Testis (tissue), 3 donors: Measurements from ENCODE around the gene TET1. TPM values are rescaled to one million over a fixed set of nuclear protein-coding genes. Genes with fewer than 3 reads are reported as not detected.

Experiments
- DNase-seq: peaks from one replicate; pipeline ENCODE4 v3.0.0-alpha.2; 2019
- H3K27ac ChIP-seq, 2 donors: fragments of 200-600 bp; sonication (generic); one replicate each; pipeline ENCODE4 v1.5.1; 2019
- H3K27me3 ChIP-seq: fragments of 200-600 bp; sonication (generic); one replicate; pipeline ENCODE4 v1.5.1; 2019
- H3K36me3 ChIP-seq: fragments of 200-600 bp; sonication (generic); one replicate; pipeline ENCODE4 v1.5.1; 2017; ENCODE audit warnings: low read depth; ENCODE audit errors: missing control alignments
- H3K4me1 ChIP-seq: fragments of 200-600 bp; sonication (generic); one replicate; pipeline ENCODE4 v1.5.1; 2019
- H3K4me3 ChIP-seq, 2 donors: fragments of 200-600 bp; sonication (generic); one replicate each; pipeline ENCODE4 v1.5.1; 2017 to 2019
- H3K9me3 ChIP-seq: fragments of 200-600 bp; sonication (generic); one replicate; pipeline ENCODE4 v1.5.1; 2017
- POLR2A ChIP-seq: fragments of 450-650 bp; IDR thresholded peaks from one replicate; pipeline ENCODE4 v1.6.1; 2017; ENCODE audit warnings: antibody characterized with exemption, mild to moderate bottlenecking, moderate library complexity
- WGBS, 2 donors: methylation state at CpG; one replicate each; pipeline ENCODE4 v1.1.5; 2018; 5-methylcytosine and 5-hydroxymethylcytosine counted together
- intact Hi-C: fragments of 100-400 bp; cut with DNase I; formaldehyde crosslinking; loops from one replicate; pipeline ENCODE4 v1.15.1; 2023; ENCODE audit warnings: low total_unique reads
- polyA plus RNA-seq: library from polyadenylated mRNA; stranded (reverse); fragments of 350-450 nt; fragmentation: Illumina TruSeq; extraction: RNeasy Lipid Tissue Mini Kit (QIAGEN cat#74804); gene quantifications from one replicate; pipeline ENCODE4 v1.2.3, GENCODE V29; 2014; ENCODE audit warnings: low read depth, low replicate concordance; ENCODE audit not compliant: insufficient read depth
- total RNA-seq, 2 donors: library from RNA; depleted of rRNA; stranded (reverse); fragments of >200 nt; gene quantifications; one replicate each; pipeline ENCODE4 v1.2.3, GENCODE V29; 2016
- TF ChIP-seq, protein P1 (sequence below), 3 experiments: fragments of 450-650 bp in 2 of 3; fragments of 200-600 bp in 1 of 3; sonication (generic) in 1 of 3; IDR thresholded peaks; one replicate each; pipeline ENCODE4 v1.5.1; 2016 to 2019; ENCODE audit warnings: antibody characterized with exemption in 3 of 3, mild to moderate bottlenecking in 2 of 3, moderate library complexity in 1 of 3

TET1 gene
- total and polyA plus RNA-seq, 3 donors from 2014 or later = 0.40 to 3.8 (median 3.2) TPM

DNA sequence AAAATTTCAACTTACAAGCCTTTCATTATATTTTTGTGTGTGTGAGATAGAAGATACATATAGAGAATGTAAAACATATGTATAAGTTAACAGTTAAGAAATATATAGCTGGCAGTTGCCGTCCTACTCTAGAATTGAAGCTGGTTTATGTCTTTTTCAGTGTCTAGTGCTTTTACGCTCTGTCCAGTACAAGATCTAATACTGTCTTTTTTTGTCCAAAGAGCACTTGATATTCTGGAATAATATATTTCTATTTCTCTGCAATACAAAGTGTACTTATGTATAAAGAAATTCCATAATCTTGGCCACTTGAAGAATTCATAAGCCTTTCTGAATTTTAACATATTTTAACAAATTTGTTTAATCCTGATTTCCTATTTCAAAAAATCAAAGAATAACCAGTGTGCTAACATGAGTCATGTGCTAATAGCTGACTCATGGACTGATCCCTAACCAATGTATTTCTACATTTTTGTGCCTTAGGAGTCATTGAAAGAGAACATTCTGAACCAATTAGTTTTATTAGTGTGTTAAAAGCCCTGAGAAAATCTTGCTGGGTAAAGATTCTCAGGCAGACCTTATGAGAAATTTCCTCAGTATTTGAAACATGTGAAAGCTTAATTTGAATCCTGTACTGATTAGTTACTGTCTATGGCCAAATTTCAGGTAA, 87.7 kb downstream of the TET1 start:
- no peaks in the 10 kb centered on the region for H3K36me3 ChIP-seq
- H3K27me3 ChIP-seq = no peaks in the 10 kb centered on the region
- intact Hi-C loops = no loop called here
- no peak for DNase-seq
- TF ChIP-seq, protein P1, sequence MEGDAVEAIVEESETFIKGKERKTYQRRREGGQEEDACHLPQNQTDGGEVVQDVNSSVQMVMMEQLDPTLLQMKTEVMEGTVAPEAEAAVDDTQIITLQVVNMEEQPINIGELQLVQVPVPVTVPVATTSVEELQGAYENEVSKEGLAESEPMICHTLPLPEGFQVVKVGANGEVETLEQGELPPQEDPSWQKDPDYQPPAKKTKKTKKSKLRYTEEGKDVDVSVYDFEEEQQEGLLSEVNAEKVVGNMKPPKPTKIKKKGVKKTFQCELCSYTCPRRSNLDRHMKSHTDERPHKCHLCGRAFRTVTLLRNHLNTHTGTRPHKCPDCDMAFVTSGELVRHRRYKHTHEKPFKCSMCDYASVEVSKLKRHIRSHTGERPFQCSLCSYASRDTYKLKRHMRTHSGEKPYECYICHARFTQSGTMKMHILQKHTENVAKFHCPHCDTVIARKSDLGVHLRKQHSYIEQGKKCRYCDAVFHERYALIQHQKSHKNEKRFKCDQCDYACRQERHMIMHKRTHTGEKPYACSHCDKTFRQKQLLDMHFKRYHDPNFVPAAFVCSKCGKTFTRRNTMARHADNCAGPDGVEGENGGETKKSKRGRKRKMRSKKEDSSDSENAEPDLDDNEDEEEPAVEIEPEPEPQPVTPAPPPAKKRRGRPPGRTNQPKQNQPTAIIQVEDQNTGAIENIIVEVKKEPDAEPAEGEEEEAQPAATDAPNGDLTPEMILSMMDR (IDR thresholded peaks at IDR 0.05) = no peak
- TF ChIP-seq POLR2A = no peak
- H3K4me1 ChIP-seq = no peaks in the 10 kb centered on the region
- H3K4me3 ChIP-seq = no peak overlapping the region
- peak overlapping the region in 1 of 2 donors; percentile 64 for H3K27ac ChIP-seq
- H3K9me3 ChIP-seq = no peaks in the 10 kb centered on the region
- WGBS, 2 donors = 78 to 80% methylated on average over 2 of the region's 2 CpGs

DNA sequence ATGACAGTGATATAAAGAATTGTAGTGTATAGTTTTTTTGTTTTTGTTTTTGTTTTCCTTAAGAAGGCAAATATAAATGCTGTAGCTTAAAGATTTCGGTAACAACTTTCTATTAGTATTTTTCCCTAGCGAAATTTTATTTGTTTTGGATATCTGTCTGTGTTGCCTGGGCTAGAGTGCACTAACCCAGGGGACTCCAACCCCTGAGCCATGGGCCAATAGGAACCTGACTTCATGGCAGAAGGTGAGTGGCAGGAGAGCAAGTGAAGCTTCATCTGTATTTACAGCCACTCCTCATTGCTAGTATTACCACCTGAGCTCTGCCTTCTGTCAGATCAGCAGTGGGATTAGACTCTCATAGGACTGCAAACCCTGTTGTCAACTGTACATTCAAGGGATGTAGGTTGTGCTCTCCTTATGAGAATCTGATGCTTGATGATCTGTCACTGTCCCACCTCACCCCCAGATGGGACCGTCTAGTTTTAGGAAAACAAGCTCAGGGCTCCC, 95.5 kb downstream of the TET1 start:
- TF ChIP-seq, protein P1 (IDR thresholded peaks at IDR 0.05) = no peak
- no peak for TF ChIP-seq POLR2A
- Histone ChIP-seq H3K27ac (no peak overlapping the region), H3K36me3 (no peaks in the 10 kb centered on the region), H3K4me1 (no peaks in the 10 kb centered on the region), H3K9me3 (no peaks in the 10 kb centered on the region), H3K27me3 (no peaks in the 10 kb centered on the region), H3K4me3 (no peak overlapping the region)
- intact Hi-C loops = no loop called here
- DNase-seq = no peak
- 93 to 95% methylated on average over 3 of the region's 3 CpGs for WGBS, 2 donors

DNA sequence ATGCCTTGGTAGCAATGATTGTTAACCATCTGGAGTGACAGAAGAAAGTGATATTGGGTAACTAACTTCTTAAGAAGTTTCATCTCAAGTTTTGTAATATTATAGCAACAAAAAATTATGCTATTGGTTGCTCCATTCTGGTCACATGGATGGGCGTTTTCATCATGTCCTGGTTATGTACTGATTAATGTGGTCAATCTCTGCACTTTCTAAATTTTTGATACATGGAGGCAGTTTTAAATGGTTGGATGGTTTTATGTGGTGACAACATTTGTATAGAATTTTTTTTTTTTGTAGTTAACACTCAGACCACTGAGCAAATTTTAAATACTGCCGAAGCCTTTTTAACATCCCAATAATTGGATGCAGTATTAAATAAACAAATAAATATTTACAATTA, 105.7 kb downstream of the TET1 start:
- 87 to 90% methylated on average over 2 of the region's 2 CpGs for WGBS, 2 donors
- H3K4me1 ChIP-seq = no peaks in the 10 kb centered on the region
- no peak overlapping the region for H3K4me3 ChIP-seq
- TF ChIP-seq, protein P1 (IDR thresholded peaks at IDR 0.05) = no peak
- TF ChIP-seq POLR2A = no peak
- no peak overlapping the region for H3K27ac ChIP-seq
- intact Hi-C loops = no loop called here
- no peaks in the 10 kb centered on the region for H3K36me3 ChIP-seq
- no peaks in the 10 kb centered on the region for H3K27me3 ChIP-seq
- H3K9me3 ChIP-seq = no peaks in the 10 kb centered on the region
- no peak for DNase-seq

DNA sequence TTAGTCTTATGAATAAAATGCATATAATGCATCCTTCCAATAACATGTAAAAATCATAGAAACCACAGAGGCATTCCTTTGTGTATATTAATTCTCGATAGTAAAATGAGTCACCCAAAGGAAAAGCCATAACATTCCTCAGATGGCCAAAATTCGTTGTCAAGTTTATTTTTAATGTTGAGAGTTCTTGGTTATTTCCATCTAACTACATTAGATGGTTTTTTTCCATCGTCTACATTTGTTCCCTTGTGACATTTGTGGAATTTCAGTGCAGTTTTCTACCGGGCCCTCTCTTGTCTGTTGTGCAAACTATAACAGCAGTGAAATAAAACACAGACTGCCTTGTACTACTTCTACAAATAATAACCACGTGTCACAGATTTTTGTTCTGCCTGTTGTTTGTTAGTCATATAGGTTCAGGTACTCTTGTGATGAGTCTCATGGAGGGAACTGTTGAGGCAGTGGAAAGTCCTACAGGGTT, 106.2 kb downstream of the TET1 start:
- H3K4me1 ChIP-seq = no peaks in the 10 kb centered on the region
- TF ChIP-seq, protein P1 (IDR thresholded peaks at IDR 0.05) = no peak
- TF ChIP-seq POLR2A = no peak
- WGBS, 2 donors = 83 to 87% methylated on average over 5 of the region's 5 CpGs
- H3K9me3 ChIP-seq = no peaks in the 10 kb centered on the region
- H3K27me3 ChIP-seq = no peaks in the 10 kb centered on the region
- no peak overlapping the region for H3K27ac ChIP-seq
- intact Hi-C loops = no loop called here
- DNase-seq = no peak
- H3K36me3 ChIP-seq = no peaks in the 10 kb centered on the region
- H3K4me3 ChIP-seq = no peak overlapping the region

DNA sequence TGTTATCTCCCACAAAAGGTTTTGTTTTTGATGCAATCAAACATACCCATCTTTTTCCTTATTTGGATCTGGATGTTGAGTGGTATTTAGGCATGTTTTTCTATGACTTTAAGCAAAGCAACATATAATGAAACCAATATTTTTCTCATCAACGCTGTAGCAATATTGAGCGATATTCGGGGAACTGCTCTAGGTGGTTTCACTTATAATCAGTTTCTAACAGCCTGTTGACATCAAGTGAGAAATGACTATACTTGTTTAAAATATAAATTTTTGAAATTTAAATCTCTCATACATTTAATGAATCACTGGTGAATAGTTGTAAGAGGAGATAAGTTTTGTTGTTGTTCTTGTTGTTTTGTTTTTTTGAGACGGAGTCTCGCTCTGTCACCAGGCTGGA, 108.1 kb downstream of the TET1 start:
- TF ChIP-seq, protein P1 (IDR thresholded peaks at IDR 0.05) = no peak
- TF ChIP-seq POLR2A = no peak
- DNase-seq = no peak
- intact Hi-C loops = no loop called here

More for the DNA sequence above, 108.1 kb downstream of the TET1 start:
- Histone ChIP-seq H3K27me3 (no peaks in the 10 kb centered on the region), H3K27ac (no peak overlapping the region), H3K36me3 (no peaks in the 10 kb centered on the region), H3K9me3 (no peaks in the 10 kb centered on the region), H3K4me1 (no peaks in the 10 kb centered on the region), H3K4me3 (no peak overlapping the region)
- WGBS, 2 donors = 85 to 94% methylated on average over 5 of the region's 5 CpGs
